GM18858 (cell line): ENCODE data around the gene MAP3K5.
"Not testable (repeated sequence)": the region's sequence is repeated elsewhere in the genome, so short reads cannot be mapped to it uniquely, and the experiment has no call there.

Source experiments
- ATAC-seq: cut with Tn5 transposase; IDR thresholded peaks from one replicate; pipeline ENCODE4 v1.9.1; 2021; ENCODE audit not compliant: unreplicated experiment

Gene MAP3K5

GRCh38 chr6:136693090-136693489, 99.2 kb downstream of the MAP3K5 start:
- ATAC-seq, result no peak

DNA sequence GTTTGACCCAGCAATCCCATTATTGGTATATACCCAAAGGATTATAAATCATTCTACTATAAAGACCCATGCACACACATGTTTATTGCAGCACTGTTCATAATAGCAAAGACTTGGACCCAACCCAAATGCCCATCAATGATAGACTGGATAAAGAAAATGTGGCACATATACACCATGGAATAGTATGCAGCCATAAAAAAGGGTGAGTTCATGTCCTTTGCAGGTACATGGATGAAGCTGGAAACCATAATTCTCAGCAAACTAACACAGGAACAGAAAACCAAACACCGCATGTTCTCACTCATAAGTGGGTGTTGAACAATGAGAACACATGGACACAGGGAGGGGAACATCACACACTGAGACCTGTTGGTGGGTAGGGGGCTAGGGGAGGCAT, 104.4 kb downstream of the MAP3K5 start:
- ATAC-seq, result not testable (repeated sequence)

DNA sequence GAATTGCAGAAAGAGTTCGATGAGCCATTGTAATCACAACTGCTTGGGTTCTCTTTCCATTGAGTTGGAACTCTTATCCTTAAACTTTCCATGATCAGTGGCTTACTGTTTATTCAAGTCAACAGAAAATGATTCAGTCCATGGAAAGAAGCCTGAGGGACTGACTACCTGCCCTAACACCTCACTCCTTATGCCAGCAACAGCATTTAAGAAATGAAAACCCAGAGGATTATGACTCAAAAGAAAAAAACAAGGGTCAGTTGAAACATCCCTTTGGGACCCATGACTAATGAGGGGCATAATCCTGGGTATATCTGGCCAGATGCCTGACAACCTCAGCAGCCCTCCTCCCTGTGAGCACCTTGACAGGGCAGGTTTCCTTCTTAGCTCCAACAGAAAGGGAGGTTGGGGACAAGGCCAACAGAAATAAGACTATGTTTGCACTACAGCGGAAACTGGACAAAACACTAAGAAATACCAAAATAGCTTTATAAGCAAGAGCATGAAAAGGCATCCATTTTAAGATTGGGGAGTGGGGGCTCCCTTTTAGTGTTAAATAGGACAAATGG, 106.7 kb downstream of the MAP3K5 start:
- ATAC-seq, result no peak

GRCh38 chr6:136684466-136684865, 107.8 kb downstream of the MAP3K5 start:
- no peak for ATAC-seq

- ATAC-seq, result no peak
Observed at GRCh38 chr6:136683209-136683941, 108.9 kb downstream of the MAP3K5 start.

DNA sequence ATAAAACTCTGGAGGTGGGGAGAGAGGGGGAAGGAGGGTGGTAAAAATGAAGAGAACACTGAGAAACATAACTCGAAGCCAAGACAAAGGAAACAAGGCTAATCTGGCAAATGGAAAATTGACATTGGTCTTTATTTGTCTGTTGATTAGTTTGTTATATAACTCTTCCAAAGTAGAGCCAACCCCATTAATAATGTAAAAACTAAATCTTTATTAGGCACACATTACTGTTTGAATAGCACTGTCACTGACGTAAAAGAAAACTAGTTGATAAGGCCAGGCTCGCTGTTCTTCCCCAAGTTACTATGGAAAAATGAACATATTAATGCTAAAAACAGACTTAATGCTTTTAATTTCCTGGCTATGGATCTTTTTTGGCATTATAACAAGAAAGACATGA, 110.0 kb downstream of the MAP3K5 start:
- ATAC-seq, result no peak

DNA sequence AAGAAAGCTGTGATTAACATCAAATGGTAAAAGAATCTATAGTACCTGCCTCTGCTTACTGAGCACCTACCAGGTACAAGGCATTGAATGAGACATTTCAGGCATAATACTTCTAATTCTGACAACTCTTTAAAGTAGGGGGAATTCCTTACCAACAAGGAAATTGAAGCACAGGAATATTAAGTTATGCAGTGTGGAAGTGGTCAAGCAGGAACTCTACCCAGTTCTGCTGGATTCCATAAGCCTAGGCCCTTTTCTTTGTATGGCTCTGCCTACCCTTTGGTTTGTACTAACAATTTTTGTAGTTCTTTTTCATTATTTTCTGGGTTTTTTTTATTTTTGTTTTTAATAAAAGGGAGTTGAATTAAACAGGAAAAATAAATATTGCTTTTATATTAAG, 114.5 kb downstream of the MAP3K5 start:
- ATAC-seq, result no peak

GRCh38 chr6:136677344-136677743, 114.9 kb downstream of the MAP3K5 start:
- ATAC-seq, result no peak

DNA sequence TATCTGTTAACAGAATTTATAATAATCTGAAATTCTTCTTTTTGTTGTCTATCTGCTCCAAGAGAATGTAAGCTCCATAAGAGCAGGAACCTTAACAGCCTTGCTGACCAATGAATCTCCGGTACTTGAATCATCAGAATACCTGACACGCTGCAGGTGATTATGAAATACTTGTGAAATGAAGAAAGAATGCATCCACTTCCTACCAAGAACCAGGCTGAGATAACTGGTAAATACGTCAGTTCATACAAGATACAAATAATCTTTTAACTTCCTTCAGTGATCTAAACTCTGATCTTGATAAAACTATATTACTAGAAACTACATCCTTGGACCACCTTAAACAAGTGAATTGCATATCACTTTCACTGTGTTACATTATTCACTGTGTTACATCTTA, 116.2 kb downstream of the MAP3K5 start:
- no peak for ATAC-seq

GRCh38 chr6:136673571-136673970, 118.7 kb downstream of the MAP3K5 start:
- no peak for ATAC-seq

GRCh38 chr6:136672144-136672543, 120.1 kb downstream of the MAP3K5 start:
- ATAC-seq, result no peak

GRCh38 chr6:136669299-136669699, 123.0 kb downstream of the MAP3K5 start:
- ATAC-seq, result no peak

DNA sequence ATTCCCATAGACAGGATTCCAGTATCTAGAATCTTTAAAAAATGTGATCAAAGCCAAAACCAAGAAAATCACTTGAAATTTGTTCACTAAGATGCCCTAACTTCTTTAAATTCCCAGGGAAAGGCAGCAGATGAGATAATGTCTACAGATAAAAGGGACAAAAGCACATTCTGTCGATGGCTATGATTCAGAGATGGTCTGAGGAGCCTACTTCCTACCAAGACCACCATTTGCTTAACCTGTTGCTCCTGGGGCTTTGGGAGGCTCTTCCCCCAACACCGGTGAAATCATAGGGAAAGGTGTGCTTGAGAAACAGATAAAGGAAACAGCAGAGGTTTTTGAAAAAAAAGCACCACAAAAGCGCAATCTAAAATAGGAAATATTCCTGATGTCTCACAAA, 123.7 kb downstream of the MAP3K5 start:
- no peak for ATAC-seq

- no peak for ATAC-seq
Observed at GRCh38 chr6:136666041-136666440, 126.2 kb downstream of the MAP3K5 start.

DNA sequence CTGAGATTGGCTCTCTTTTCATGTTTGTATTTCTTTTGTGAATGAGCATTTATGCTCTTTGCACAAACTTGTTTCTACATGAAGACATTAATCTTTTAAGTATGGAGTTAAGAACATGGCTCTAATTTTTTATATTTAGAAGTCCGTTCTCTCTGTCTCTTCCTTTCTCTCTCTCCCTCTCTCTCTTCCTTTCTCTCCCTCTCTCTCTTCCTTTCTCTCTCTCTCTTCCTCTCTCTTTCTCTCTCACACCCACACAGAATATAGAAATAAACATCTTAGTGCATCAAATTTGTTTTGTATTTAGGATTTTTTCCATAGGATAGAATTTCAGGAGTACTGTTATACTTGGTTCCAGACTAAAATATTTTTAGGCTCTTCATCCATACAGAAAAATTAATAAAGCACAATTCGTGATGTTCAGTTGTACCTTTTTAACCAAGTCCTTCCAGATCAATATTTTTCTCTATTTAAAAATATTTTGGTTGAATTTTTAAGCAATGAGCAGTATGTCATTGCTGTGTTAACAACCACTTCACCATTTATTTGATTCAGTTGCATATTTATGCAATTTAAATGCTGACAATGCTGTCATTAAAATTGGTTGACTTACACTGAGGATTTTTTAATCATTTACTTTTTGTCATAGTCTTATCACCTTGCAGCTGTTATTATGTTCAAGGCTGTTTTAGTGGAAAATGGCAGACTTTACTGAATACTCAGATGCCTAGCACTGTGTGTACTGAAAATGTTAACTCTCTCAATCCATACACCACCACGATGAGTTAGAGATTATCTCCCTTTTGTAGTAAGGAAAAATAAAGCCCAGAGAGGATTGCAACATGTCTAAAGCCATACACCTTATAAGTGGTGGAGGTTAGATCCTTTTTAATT, 129.7 kb downstream of the MAP3K5 start:
- ATAC-seq, result no peak

DNA sequence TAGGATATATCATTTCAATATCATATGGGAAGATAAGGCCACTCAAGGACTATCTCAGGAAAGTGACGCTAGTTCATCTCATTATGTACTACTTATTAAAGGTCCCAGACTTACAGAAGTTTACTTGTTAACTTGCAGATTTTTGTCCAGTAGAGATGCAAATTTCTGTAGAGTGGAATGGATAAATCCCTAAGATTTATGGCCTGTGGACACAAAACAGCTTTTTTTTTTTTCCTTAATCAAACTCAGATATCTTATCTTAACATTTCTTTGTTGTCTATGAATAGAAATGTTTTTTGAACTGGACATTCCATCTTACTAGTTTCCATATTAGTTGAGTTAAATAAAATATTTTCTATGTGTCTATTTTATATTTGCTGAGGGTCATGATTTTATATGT, 131.6 kb downstream of the MAP3K5 start:
- no peak for ATAC-seq

GRCh38 chr6:136659991-136660499, 132.2 kb downstream of the MAP3K5 start:
- ATAC-seq, result no peak

DNA sequence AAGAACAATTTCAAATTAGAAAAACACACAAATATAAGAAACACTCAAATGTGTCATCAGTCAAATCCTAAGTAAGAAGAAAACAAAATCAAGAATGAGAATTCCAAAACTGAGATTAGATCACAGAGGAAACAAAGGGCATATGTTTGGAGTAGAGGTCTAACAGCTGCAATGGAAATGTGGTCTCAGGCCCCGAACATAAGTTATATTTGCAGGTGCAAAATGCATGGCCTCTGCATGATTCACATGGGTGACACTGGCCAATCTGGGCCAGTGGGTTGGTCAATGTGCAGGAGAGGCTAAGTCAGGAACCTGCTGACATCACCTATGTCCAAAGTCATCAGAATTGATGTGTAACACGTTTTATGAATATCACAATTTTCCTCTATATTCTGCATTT, 133.6 kb downstream of the MAP3K5 start:
- ATAC-seq, result no peak

GRCh38 chr6:136657666-136658065, 134.6 kb downstream of the MAP3K5 start:
- ATAC-seq, result no peak

- no peak for ATAC-seq
Observed at GRCh38 chr6:136656121-136656520, 136.2 kb downstream of the MAP3K5 start.

- no peak for ATAC-seq
Observed at GRCh38 chr6:136655239-136656014, 136.8 kb downstream of the MAP3K5 start.
